CD4-positive, alpha-beta T cell treated with Interleukin-6 at 100 ng/mL for 8 hours (primary cell): ENCODE measurements around the gene GRID1.

Source experiments
- DNase-seq: peaks from one replicate; pipeline ENCODE4 v3.0.0-alpha.2; 2020; ENCODE audit warnings: mixed read lengths, low spot score

Gene GRID1

DNA sequence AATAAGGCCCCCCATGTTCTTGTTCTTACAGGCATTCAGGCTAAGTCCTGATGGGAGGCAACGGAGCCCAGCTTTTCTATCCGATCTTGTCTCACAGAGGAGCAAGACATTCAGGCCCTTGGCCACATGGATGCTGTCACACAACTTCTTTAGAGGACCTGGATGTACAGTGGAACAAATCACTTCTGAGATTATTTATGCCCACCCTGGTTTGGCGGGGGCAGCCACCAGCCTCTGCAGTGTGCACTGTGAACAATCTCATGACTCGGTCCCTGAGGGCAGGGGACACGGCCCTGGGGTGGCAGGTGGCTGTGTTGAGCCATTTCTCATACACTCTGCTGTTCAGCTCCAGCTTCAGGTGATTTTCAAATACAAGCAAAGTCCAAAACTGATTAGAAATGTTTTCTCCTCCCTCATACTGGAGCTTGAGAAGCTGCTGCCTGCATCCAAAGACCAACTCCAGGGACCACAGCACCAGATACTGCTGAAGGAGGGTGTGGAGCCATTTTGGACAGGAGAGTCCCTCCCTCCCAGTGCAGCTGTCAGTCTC, 441.3 kb downstream of the GRID1 start:
- DNase-seq: no peak

- DNase-seq: no peak
These were observed 442.1 kb downstream of the GRID1 start for GRCh38 chr10:85924382-85925102.

- no peak for DNase-seq
These were observed 444.1 kb downstream of the GRID1 start for GRCh38 chr10:85922356-85923129.

DNA sequence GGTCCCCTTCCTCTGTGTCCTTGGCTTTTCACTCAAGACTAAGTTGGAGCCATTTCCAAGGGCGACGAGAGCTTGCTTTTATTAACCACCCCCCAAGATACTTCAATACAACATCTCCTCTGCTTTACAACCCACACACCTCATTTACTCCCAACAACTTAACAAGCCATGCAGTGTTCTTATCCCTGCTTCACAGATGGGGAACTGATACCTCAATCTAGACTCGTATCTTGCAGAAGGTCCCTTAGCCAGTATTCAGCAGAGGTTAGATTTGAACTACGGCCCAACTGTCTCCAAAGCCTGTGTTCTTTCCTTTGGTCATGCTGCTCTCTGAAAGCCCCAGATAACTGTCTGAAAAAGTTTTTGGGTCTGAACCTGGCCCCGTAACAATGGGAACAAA, 444.8 kb downstream of the GRID1 start:
- no peak for DNase-seq

- DNase-seq: no peak
These were observed 446.3 kb downstream of the GRID1 start for GRCh38 chr10:85920311-85920710.

GRCh38 chr10:85919491-85920021, 447.0 kb downstream of the GRID1 start:
- no peak for DNase-seq

GRCh38 chr10:85918371-85918770, 448.2 kb downstream of the GRID1 start:
- DNase-seq: no peak

GRCh38 chr10:85917601-85918000, 449.0 kb downstream of the GRID1 start:
- DNase-seq: no peak

DNA sequence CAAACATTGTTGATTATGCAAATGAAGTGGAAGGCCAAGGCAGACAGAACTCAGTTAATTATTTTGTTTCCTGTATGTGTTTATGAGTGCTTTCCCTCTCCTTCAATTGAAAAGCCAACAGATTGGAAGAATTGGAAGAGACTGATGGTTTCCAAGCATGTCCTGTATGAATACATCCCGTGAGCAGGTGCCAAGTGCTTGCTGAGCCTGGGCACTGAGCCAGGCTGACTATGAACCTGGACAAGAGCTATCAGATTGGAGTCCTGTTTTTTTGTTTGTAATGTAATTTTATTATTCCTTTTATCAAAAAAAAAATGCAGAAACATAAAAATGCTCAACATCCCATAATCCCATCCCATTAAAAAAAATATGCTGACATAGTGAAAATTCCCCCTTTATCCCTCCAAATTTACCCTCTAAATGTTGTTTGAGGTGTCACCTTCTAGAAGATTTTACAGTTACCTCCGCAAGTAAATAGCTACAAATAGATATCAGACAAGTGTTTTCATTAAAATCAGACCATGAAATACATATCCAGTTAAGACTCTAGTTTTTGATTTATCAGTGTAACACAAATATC, 449.5 kb downstream of the GRID1 start:
- DNase-seq: no peak

- no peak for DNase-seq
These were observed 450.3 kb downstream of the GRID1 start for GRCh38 chr10:85916286-85916685.

DNA sequence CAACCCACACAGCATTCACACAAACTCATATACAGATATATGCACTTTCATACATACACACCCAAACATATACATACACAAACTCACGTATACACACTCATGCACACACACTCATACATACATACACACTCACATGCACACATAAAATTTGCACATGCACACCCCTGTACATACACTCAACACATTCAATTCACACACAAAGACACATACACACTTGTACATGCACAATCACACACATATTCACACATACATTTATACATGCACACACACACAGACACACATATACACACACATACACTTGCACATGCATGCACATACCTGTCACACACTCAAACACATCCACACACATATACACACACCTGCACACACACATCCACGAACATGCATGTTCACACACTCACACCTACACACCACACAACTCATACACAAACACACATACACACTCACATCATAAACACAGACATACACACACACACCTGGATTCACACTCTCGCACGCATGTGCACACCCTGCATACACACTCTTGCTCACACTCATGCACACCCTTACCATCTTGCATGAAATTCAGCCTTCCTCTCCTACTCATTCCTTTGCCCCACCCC, 451.2 kb downstream of the GRID1 start:
- no peak for DNase-seq

- no peak for DNase-seq
These were observed 451.9 kb downstream of the GRID1 start for GRCh38 chr10:85914720-85915119.

- no peak for DNase-seq
These were observed 458.1 kb downstream of the GRID1 start for GRCh38 chr10:85908462-85908861.

DNA sequence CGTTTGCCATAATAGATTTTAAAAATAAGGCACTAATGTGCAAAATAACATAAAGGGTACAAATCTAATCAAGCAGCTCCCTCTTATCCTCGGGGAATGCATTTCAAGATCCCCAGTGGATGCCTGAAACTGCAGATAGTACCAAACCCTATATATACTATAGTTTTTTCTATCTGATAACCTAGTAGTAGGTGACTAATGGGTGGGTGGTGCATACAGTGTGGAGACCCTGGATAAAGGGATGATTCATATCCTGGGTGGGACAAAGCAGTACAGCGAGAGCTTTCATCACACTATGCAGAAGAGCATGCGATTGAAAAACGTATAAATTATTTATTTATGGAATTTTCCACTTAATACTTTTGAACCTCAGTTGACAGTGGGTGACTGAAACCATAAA, 464.5 kb downstream of the GRID1 start:
- DNase-seq: no peak

DNA sequence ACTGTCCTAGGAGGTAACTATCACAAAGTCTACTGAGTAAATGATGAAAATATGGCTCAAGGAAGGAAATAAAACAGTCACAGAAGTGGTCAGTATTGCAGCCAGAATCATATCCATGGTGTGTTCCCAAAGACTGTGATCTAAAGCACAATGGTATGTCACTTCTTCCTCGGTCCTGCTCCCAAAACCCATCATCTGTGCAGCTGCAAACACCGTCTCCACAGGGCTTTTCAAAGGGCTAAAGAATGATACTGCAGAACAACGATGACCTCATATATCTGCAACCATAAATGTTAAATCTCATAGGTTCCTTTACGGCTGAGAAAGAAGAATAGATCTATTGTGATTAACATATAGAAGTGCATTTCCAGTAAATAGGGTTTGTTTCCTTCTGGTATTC, 465.0 kb downstream of the GRID1 start:
- DNase-seq: no peak

- DNase-seq: no peak
These were observed 466.1 kb downstream of the GRID1 start for GRCh38 chr10:85900487-85900886.

GRCh38 chr10:85900061-85900460, 466.5 kb downstream of the GRID1 start:
- no peak for DNase-seq

GRCh38 chr10:85891472-85891871, 475.1 kb downstream of the GRID1 start:
- no peak for DNase-seq

DNA sequence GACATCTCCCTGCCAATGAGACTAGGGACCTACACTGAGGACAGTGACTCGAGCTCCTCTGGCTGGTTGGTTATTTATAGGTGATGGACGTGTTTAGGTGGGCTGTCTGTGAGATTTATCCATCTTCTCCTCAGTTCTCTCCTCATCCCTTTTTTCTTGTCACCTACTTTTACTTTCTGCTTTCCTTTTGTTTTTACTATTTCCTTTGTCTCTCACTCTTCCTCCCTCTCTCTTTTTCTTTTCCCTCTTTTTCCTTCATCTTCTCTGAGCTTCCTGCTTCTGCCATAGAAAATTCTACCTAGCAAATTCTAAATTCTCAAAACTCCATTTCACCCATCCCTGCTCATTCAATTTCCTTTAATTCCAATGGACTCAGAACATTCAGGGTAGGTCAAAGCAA, 478.0 kb downstream of the GRID1 start:
- DNase-seq: no peak

DNA sequence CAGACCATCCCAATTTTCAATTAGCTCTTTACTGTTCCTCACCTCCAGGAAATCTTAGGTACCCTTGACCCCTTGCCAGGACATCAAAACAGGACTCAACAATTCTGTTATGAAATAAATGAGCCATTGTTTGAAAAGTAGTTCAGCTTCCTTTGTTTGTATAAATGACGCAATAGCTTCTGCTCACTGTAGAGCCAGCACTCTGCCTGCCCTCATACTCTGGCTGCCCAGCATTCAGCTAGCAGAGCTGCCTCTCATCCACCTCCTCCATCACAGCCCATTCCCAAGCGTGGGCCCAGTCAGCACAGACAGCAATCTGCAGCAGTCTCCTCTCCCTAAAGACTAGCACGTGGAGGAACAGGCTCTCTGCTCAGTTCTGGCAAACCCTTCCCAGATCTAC, 478.6 kb downstream of the GRID1 start:
- DNase-seq: no peak

GRCh38 chr10:85874208-85874607, 492.4 kb downstream of the GRID1 start:
- no peak for DNase-seq

DNA sequence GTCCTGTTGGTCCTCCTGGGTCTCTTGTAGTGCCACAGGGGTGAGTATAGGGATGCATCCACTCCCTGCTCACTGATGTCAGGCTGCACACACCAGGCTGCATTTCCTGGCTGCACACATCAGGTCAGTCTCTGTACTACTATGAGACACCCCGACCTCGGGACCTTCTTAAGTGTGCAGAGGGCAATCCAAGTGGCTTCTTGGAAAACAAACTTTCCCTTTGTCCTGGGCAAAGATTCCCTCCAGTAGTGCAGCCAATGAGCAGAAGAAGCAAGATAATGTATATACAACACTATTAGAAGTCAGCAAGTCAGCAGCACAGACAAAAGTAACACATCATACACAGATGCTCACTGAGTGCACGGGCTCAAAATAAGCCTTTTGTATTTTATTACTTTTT, 493.5 kb downstream of the GRID1 start:
- no peak for DNase-seq
